H9 (cell line): ENCODE measurements around the gene ADAMTS6. TPM values are rescaled to one million over a fixed set of nuclear protein-coding genes. Genes with fewer than 3 reads are reported as not detected.
A peak's percentile ranks its signal among the peaks of the same experiment; 100 is the strongest.

Experiments
- DNase-seq: peaks from one replicate; pipeline ENCODE4 v3.0.0-alpha.2; 2017
- H2AFZ ChIP-seq: one replicate; pipeline ENCODE4 v1.6.1; 2013; ENCODE audit warnings: mild to moderate bottlenecking, low read length, control low read depth, moderate library complexity
- H2AK5ac ChIP-seq: 2 replicates; pipeline ENCODE4 v1.6.1; 2013; ENCODE audit warnings: low read length, control low read depth, mixed read lengths; ENCODE audit not compliant: insufficient read length
- H2BK120ac ChIP-seq: one replicate; pipeline ENCODE4 v1.6.1; 2013; ENCODE audit warnings: low read depth, mild to moderate bottlenecking, low read length, control low read depth, inconsistent platforms; ENCODE audit not compliant: poor library complexity, severe bottlenecking
- H2BK12ac ChIP-seq: 2 replicates; pipeline ENCODE4 v1.6.1; 2013; ENCODE audit warnings: low read length, control low read depth, mixed read lengths, low read depth; ENCODE audit not compliant: insufficient read length
- H2BK15ac ChIP-seq: 2 replicates; pipeline ENCODE4 v1.6.1; 2013; ENCODE audit warnings: low read depth, low read length, control low read depth
- H2BK20ac ChIP-seq: one replicate; pipeline ENCODE4 v1.6.1; 2013; ENCODE audit warnings: low read depth, mild to moderate bottlenecking, low read length, control low read depth, inconsistent platforms; ENCODE audit not compliant: poor library complexity, severe bottlenecking
- H2BK5ac ChIP-seq: 2 replicates; pipeline ENCODE4 v1.6.1; 2013; ENCODE audit warnings: low read length, control low read depth, mixed read lengths; ENCODE audit not compliant: insufficient read length
- H3K14ac ChIP-seq: 2 replicates; pipeline ENCODE4 v1.6.1; 2013; ENCODE audit warnings: low read length, control low read depth; ENCODE audit not compliant: insufficient read depth
- H3K18ac ChIP-seq: 2 replicates; pipeline ENCODE4 v1.6.1; 2013; ENCODE audit warnings: low read depth, mild to moderate bottlenecking, mixed read lengths, low read length, control low read depth; ENCODE audit not compliant: insufficient read length
- H3K23ac ChIP-seq: 2 replicates; pipeline ENCODE4 v1.6.1; 2013; ENCODE audit warnings: low read length, control low read depth, mixed read lengths, low read depth; ENCODE audit not compliant: insufficient read length
- H3K23me2 ChIP-seq: 2 replicates; pipeline ENCODE4 v1.6.1; 2013; ENCODE audit warnings: low read depth, mild to moderate bottlenecking, mixed read lengths, low read length, control low read depth; ENCODE audit not compliant: insufficient read length, poor library complexity, severe bottlenecking
- H3K27ac ChIP-seq: 2 replicates; pipeline ENCODE4 v1.5.1; 2013; ENCODE audit warnings: low read length, control low read depth, mixed read lengths, low read depth; ENCODE audit not compliant: insufficient read length
- H3K27me3 ChIP-seq: 2 replicates; pipeline ENCODE4 v1.6.1; 2013; ENCODE audit warnings: low read length, control low read depth, inconsistent platforms; ENCODE audit not compliant: insufficient read depth
- H3K4ac ChIP-seq: 2 replicates; pipeline ENCODE4 v1.6.1; 2013; ENCODE audit warnings: low read depth, mild to moderate bottlenecking, control low read depth, inconsistent platforms, low read length, moderate library complexity
- H3K4me1 ChIP-seq: 2 replicates; pipeline ENCODE4 v1.6.1; 2013; ENCODE audit warnings: low read length, control low read depth, inconsistent platforms; ENCODE audit not compliant: insufficient read depth
- H3K4me2 ChIP-seq: 2 replicates; pipeline ENCODE4 v1.6.1; 2013; ENCODE audit warnings: low read length, control low read depth, mixed read lengths; ENCODE audit not compliant: insufficient read length, insufficient read depth
- H3K56ac ChIP-seq: 2 replicates; pipeline ENCODE4 v1.6.1; 2013; ENCODE audit warnings: low read depth, mild to moderate bottlenecking, mixed read lengths, low read length, control low read depth; ENCODE audit not compliant: insufficient read length
- H3K79me1 ChIP-seq: 2 replicates; pipeline ENCODE4 v1.6.1; 2013; ENCODE audit warnings: low read depth, mild to moderate bottlenecking, moderate library complexity, low read length, control low read depth, inconsistent platforms; ENCODE audit not compliant: insufficient read depth, poor library complexity, severe bottlenecking
- H3K79me2 ChIP-seq: 2 replicates; pipeline ENCODE4 v1.6.1; 2013; ENCODE audit warnings: low read length, control low read depth, inconsistent platforms; ENCODE audit not compliant: insufficient read depth
- H3K9ac ChIP-seq: 2 replicates; pipeline ENCODE4 v1.6.1; 2013; ENCODE audit warnings: low read length, control low read depth, mixed read lengths; ENCODE audit not compliant: insufficient read length; ENCODE audit errors: extremely low read depth
- H3K9me3 ChIP-seq: one replicate; pipeline ENCODE4 v1.6.1; 2013; ENCODE audit warnings: low read depth, low read length, inconsistent platforms; ENCODE audit not compliant: control insufficient read depth
- H3T11ph ChIP-seq: one replicate; pipeline ENCODE4 v1.6.1; 2013; ENCODE audit warnings: mild to moderate bottlenecking, low read length, control low read depth, inconsistent platforms
- H4K20me1 ChIP-seq: one replicate; pipeline ENCODE4 v1.6.1; 2013; ENCODE audit not compliant: control insufficient read depth, insufficient read length, insufficient read depth
- H4K5ac ChIP-seq: 2 replicates; pipeline ENCODE4 v1.6.1; 2013; ENCODE audit warnings: low read depth, mild to moderate bottlenecking, mixed read lengths, low read length, control low read depth; ENCODE audit not compliant: insufficient read length
- H4K8ac ChIP-seq: replicated peaks from 2 replicates; pipeline ENCODE4 v1.6.1; 2013; ENCODE audit warnings: low read length, control low read depth, mixed read lengths, low read depth; ENCODE audit not compliant: insufficient read length
- H4K91ac ChIP-seq: 2 replicates; pipeline ENCODE4 v1.6.1; 2013; ENCODE audit warnings: low read depth, mild to moderate bottlenecking, moderate library complexity, mixed read lengths, low read length, control low read depth; ENCODE audit not compliant: insufficient read length
- H3K27ac Mint-ChIP-seq, 3 experiments: 2 replicates in 2 of 3; 3 replicates in 1 of 3; pipeline ENCODE4 v1.8.0; 2020 to 2021; ENCODE audit warnings: mixed read lengths in 3 of 3, mild to moderate bottlenecking in 1 of 3, moderate library complexity in 1 of 3
- H3K27me3 Mint-ChIP-seq: 2 replicates; pipeline ENCODE4 v1.8.0; 2021; ENCODE audit warnings: low read depth, mild to moderate bottlenecking, moderate library complexity, mixed read lengths
- H3K36me3 Mint-ChIP-seq, 3 experiments: 2 replicates in 2 of 3; 3 replicates in 1 of 3; pipeline ENCODE4 v1.8.0; 2020 to 2021; ENCODE audit warnings: low read depth in 3 of 3, mixed read lengths in 3 of 3; ENCODE audit not compliant: insufficient read depth in 1 of 3
- H3K4me1 Mint-ChIP-seq, 2 experiments: 2 replicates each; pipeline ENCODE4 v1.8.0; 2020; ENCODE audit warnings: mixed read lengths in 2 of 2
- H3K4me3 Mint-ChIP-seq, 2 experiments: 2 replicates in 1 of 2; 3 replicates in 1 of 2; pipeline ENCODE4 v1.8.0; 2020 to 2021; ENCODE audit warnings: mild to moderate bottlenecking in 2 of 2, mixed read lengths in 2 of 2, moderate library complexity in 1 of 2
- H3K9me3 Mint-ChIP-seq, 2 experiments: 2 replicates in 1 of 2; 3 replicates in 1 of 2; pipeline ENCODE4 v1.8.0; 2020; ENCODE audit warnings: mild to moderate bottlenecking in 2 of 2, mixed read lengths in 2 of 2, moderate library complexity in 1 of 2
- total RNA-seq: library from RNA; stranded (reverse); gene quantifications from 2 replicates; pipeline ENCODE4 v1.2.1, GENCODE V29; 2021
- TF ChIP-seq, protein P1 (sequence below): fragments of 200-600 bp; sonication (generic); conservative IDR thresholded peaks from 3 replicates; pipeline ENCODE4 v1.8.0; 2021; ENCODE audit warnings: antibody characterized with exemption, mild to moderate bottlenecking

The ADAMTS6 gene
- total RNA-seq, 1 experiment from 2014 or later, result 0.33 TPM

- Histone ChIP-seq H3K23me2 (no peaks in the 10 kb centered on the region), H2BK5ac (no peak overlapping the region), H3K4me2 (peak overlapping the region; percentile 88), H2AFZ (no peak overlapping the region), H4K91ac (no peak overlapping the region), H3K9ac (no peak overlapping the region), H3K79me1 (no peaks in the 10 kb centered on the region), H3K4ac (no peak overlapping the region), H2BK12ac (no peak overlapping the region), H2BK120ac (no peak overlapping the region), H2BK15ac (no peak overlapping the region), H3K9me3 (no peaks in the 10 kb centered on the region), H3K27ac (no peak overlapping the region), H4K8ac (no peak overlapping the region), H3K23ac (no peak overlapping the region), H3K56ac (no peak overlapping the region), H2BK20ac (no peak overlapping the region), H4K20me1 (no peaks in the 10 kb centered on the region), H3K27me3 (no peaks in the 10 kb centered on the region), H3K14ac (no peak overlapping the region), H3T11ph (no peak overlapping the region), H2AK5ac (no peak overlapping the region), H3K18ac (no peak overlapping the region), H3K79me2 (no peaks in the 10 kb centered on the region), H4K5ac (no peak overlapping the region), H3K4me1 (peaks cover 9% of the 10 kb centered on the region)
- Mint-ChIP-seq H3K36me3 (peaks cover 0 to 4% (median 0%) of the 10 kb centered on the region in 3 experiments; a peak in 2 of 7 replicates), H3K9me3 (peaks cover 0 to 5% of the 10 kb centered on the region in 2 experiments; a peak in 1 of 5 replicates), H3K27ac (no peak overlapping the region; a peak in 1 of 7 replicates), H3K4me1 (peaks cover 31 to 32% of the 10 kb centered on the region in 2 experiments), H3K27me3 (no peaks in the 10 kb centered on the region), H3K4me3 (no peak overlapping the region)
- TF ChIP-seq, protein P1, sequence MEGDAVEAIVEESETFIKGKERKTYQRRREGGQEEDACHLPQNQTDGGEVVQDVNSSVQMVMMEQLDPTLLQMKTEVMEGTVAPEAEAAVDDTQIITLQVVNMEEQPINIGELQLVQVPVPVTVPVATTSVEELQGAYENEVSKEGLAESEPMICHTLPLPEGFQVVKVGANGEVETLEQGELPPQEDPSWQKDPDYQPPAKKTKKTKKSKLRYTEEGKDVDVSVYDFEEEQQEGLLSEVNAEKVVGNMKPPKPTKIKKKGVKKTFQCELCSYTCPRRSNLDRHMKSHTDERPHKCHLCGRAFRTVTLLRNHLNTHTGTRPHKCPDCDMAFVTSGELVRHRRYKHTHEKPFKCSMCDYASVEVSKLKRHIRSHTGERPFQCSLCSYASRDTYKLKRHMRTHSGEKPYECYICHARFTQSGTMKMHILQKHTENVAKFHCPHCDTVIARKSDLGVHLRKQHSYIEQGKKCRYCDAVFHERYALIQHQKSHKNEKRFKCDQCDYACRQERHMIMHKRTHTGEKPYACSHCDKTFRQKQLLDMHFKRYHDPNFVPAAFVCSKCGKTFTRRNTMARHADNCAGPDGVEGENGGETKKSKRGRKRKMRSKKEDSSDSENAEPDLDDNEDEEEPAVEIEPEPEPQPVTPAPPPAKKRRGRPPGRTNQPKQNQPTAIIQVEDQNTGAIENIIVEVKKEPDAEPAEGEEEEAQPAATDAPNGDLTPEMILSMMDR, result no peak
- no peak for DNase-seq
These were observed 340.2 kb downstream of the ADAMTS6 start for GRCh38 chr5:65141493-65141892.
